Measurements from ENCODE around the gene RAB15.

DNA sequence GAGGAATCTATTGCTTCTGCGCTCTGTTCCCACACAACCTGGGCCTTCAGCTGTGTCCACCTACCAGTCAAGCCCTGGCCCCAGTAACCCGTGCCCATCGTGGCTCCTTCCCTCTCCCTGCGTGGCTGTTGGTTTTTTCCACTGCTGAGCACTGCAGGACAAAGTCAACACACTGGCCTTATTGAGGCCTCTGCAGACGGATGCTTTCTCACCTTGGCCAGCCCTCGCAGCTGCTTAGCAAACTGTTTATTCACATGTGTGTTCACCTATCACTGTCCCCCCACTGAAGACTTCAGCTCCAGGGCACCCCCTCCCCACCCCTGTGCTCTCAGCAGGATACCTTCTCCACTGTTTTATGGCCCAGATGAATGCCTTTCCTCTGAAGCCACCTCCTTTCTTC lies 16.8 kb downstream of the RAB15 start:
- TF ChIP-seq, protein P1, sequence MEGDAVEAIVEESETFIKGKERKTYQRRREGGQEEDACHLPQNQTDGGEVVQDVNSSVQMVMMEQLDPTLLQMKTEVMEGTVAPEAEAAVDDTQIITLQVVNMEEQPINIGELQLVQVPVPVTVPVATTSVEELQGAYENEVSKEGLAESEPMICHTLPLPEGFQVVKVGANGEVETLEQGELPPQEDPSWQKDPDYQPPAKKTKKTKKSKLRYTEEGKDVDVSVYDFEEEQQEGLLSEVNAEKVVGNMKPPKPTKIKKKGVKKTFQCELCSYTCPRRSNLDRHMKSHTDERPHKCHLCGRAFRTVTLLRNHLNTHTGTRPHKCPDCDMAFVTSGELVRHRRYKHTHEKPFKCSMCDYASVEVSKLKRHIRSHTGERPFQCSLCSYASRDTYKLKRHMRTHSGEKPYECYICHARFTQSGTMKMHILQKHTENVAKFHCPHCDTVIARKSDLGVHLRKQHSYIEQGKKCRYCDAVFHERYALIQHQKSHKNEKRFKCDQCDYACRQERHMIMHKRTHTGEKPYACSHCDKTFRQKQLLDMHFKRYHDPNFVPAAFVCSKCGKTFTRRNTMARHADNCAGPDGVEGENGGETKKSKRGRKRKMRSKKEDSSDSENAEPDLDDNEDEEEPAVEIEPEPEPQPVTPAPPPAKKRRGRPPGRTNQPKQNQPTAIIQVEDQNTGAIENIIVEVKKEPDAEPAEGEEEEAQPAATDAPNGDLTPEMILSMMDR (IDR thresholded peaks at IDR 0.05), result no peak
- no peak for TF ChIP-seq POLR2AphosphoS5 (IDR thresholded peaks at IDR 0.05)

All from stomach (tissue), 4 donors.